ENCODE data around the gene LRRC9. TPM values are rescaled to one million over a fixed set of nuclear protein-coding genes. Genes with fewer than 3 reads are reported as not detected.
"Not testable (repeated sequence)": the region's sequence is repeated elsewhere in the genome, so short reads cannot be mapped to it uniquely, and the experiment has no call there.

LRRC9 gene
- polyA plus RNA-seq, 1 of the 3 experiments (the other 2 are of a cell fraction), result not detected

DNA sequence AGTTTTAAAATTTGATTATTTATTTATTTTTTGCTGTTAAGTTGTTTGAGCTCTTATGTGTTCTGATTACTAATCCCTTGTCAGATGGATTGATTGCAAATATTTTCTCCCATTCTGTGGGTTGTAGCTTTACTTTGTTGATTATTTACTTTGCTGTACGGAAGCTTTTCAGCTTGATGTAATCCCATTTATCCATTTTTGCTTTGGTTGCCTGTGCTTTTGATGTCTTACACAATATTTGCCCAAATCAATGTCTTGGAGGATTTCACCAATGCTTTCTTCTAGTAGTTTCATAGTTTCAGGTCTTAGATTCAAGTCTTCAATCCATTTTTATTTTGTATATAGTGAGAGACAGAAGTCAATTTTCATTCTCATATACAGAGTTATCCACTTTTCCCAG lies 115.2 kb downstream of the LRRC9 start:
- H3K79me2 ChIP-seq (ENCODE audit: insufficient read depth), result no peaks in the 10 kb centered on the region
- H3K9me3 ChIP-seq, result no peaks in the 10 kb centered on the region
- no peak overlapping the region for H3K4me2 ChIP-seq
- ChIA-PET POLR2A (no interaction called here), CTCF (no interaction called here)
- H3F3A ChIP-seq (replicated peaks; ENCODE audit: insufficient read depth), result no peaks in the 10 kb centered on the region
- 24% methylated on average over 1 of the region's 1 CpG for WGBS (ENCODE audit: low lambda C conversion rate)
- H3K36me3 ChIP-seq (replicated peaks in 1 of 2; ENCODE audit: control insufficient read depth in 1 of 2, insufficient read depth in 2 of 2, low read length in 1 of 2), result no peaks in the 10 kb centered on the region
- no peaks in the 10 kb centered on the region for H3K4me1 ChIP-seq (ENCODE audit: control insufficient read depth in 1 of 2, insufficient read depth in 2 of 2, low read depth in 1 of 2, low read length in 1 of 2)
- no peaks in the 10 kb centered on the region for H3K9me2 ChIP-seq
- no peak overlapping the region for H2AFZ ChIP-seq (ENCODE audit: low read depth)
- DNase-seq, result no peak
- H3K27me3 ChIP-seq (ENCODE audit: insufficient read depth), result no peaks in the 10 kb centered on the region
- no peak for TF ChIP-seq MEF2A (IDR thresholded peaks at IDR 0.05; ENCODE audit: borderline replicate concordance, low read depth)
- TF ChIP-seq TEAD4 (IDR thresholded peaks at IDR 0.05; ENCODE audit: borderline replicate concordance, insufficient read depth), result no peak
- TF ChIP-seq, protein P1, sequence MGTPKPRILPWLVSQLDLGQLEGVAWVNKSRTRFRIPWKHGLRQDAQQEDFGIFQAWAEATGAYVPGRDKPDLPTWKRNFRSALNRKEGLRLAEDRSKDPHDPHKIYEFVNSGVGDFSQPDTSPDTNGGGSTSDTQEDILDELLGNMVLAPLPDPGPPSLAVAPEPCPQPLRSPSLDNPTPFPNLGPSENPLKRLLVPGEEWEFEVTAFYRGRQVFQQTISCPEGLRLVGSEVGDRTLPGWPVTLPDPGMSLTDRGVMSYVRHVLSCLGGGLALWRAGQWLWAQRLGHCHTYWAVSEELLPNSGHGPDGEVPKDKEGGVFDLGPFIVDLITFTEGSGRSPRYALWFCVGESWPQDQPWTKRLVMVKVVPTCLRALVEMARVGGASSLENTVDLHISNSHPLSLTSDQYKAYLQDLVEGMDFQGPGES (IDR thresholded peaks at IDR 0.05; ENCODE audit: low read depth, low read length), result no peak
- no peak for TF ChIP-seq JUND (IDR thresholded peaks at IDR 0.05)
- TF ChIP-seq NRF1 (IDR thresholded peaks at IDR 0.05; ENCODE audit: low read depth, low read length), result no peak
- TF ChIP-seq SMC3 (IDR thresholded peaks at IDR 0.05; ENCODE audit: low read depth, low read length), result no peak
- TF ChIP-seq TAF1 (IDR thresholded peaks at IDR 0.05; ENCODE audit: borderline replicate concordance, low read depth, low read length), result no peak
- TF ChIP-seq MXI1 (IDR thresholded peaks at IDR 0.05; ENCODE audit: low read depth, low read length), result no peak
- no peak for TF ChIP-seq GATA2 (CRISPR knock-in tag; IDR thresholded peaks at IDR 0.05)
- no peak for TF ChIP-seq REST (IDR thresholded peaks at IDR 0.05; ENCODE audit: low read depth, low read length)
- no peak for TF ChIP-seq TCF12 (IDR thresholded peaks at IDR 0.05)
- no peak for TF ChIP-seq EP300 (IDR thresholded peaks at IDR 0.05; ENCODE audit: borderline replicate concordance in 1 of 2, low read depth in 1 of 2, low read length in 1 of 2)
- no peak overlapping the region for H3K27ac ChIP-seq (ENCODE audit: low read depth in 2 of 2, low read length in 1 of 2)
- H3K4me3 ChIP-seq (ENCODE audit: low read depth in 2 of 2, low read length in 1 of 2), result no peak overlapping the region
- no peaks in the 10 kb centered on the region for H4K20me1 ChIP-seq (ENCODE audit: insufficient read depth)
- H3K9ac ChIP-seq, result no peak overlapping the region

DNA sequence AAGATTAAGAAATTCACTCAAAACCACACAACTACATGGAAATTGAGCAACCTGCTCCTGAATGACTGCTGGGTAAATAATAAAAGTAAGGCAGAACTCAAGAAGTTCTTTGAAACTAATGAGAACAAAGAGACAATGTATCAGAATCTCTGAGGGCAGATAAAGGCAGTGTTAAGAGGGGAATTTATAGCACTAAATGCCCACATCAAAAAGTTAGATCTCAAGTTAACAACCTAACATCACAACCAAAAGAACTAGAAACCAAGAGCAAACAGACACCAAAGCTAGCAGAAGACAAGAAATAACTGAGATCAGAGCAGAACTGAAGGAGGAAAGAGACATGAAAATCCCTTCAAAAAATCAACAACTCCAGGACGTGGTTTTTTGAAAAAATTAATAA lies 128.0 kb downstream of the LRRC9 start:
- WGBS (ENCODE audit: low lambda C conversion rate), result 8% methylated on average over 1 of the region's 1 CpG
- CTCF ChIA-PET; H3K4me2 ChIP-seq; H3K9me3 ChIP-seq; H3K9me2 ChIP-seq; H4K20me1 ChIP-seq (ENCODE audit: insufficient read depth); H3K4me3 ChIP-seq (ENCODE audit: low read depth in 2 of 2, low read length in 1 of 2); POLR2A ChIA-PET; H3K9ac ChIP-seq; H3F3A ChIP-seq (replicated peaks; ENCODE audit: insufficient read depth); H2AFZ ChIP-seq (ENCODE audit: low read depth); H3K4me1 ChIP-seq (ENCODE audit: control insufficient read depth in 1 of 2, insufficient read depth in 2 of 2, low read depth in 1 of 2, low read length in 1 of 2); H3K27me3 ChIP-seq (ENCODE audit: insufficient read depth); H3K27ac ChIP-seq (ENCODE audit: low read depth in 2 of 2, low read length in 1 of 2); H3K36me3 ChIP-seq (replicated peaks in 1 of 2; ENCODE audit: control insufficient read depth in 1 of 2, insufficient read depth in 2 of 2, low read length in 1 of 2); H3K79me2 ChIP-seq (ENCODE audit: insufficient read depth); DNase-seq: not testable (repeated sequence)

Measured in SK-N-SH (cell line).